Vagina (tissue), 2 donors: Measurements from ENCODE around the gene SRRM1.

Experiments
- CTCF ChIP-seq, 3 experiments: fragments of 450-650 bp in 2 of 3; fragments of 200-600 bp in 1 of 3; sonication (generic) in 1 of 3; IDR thresholded peaks; one replicate each; pipeline ENCODE4 v1.5.1; 2017 to 2019; ENCODE audit warnings: antibody characterized with exemption in 3 of 3, mild to moderate bottlenecking in 2 of 3, moderate library complexity in 2 of 3
- POLR2A ChIP-seq, 2 donors: fragments of 450-650 bp; IDR thresholded peaks; one replicate each; pipeline ENCODE4 v1.6.1; 2017; ENCODE audit warnings: antibody characterized with exemption in 2 of 2, mild to moderate bottlenecking in 2 of 2, moderate library complexity in 2 of 2

DNA sequence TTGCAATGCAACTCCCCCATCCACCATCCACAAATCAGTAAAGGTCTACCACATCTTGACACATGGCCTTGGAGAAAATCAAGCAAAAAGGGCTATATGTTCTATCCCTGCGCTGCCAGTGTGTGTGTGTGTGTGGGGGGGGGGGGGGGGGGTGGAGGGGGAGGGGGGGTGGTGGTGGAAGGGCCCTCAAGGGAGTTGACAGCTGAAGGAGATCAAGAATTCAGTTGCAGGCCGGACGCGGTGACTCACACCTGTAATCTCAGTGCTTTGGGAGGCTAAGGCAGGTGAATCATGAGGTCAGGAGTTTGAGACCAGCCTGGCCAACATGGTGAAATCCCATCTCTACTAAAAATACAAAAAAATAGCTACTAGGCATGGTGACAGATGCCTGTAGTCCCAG lies 64.6 kb downstream of the SRRM1 start:
- TF ChIP-seq POLR2A (IDR thresholded peaks at IDR 0.05) (no peak), CTCF (IDR thresholded peaks at IDR 0.05) (no peak)
